SU-DHL-6 (cell line): ENCODE measurements around the gene MEIS2.

Source experiments
- H2AFZ ChIP-seq: fragments of 200-600 bp; sonication (generic); 2 replicates; pipeline ENCODE4 v1.6.1; 2014; ENCODE audit warnings: low read depth, mild to moderate bottlenecking, moderate library complexity, mixed read lengths, antibody characterized with exemption, low read length; ENCODE audit not compliant: severe bottlenecking
- H3F3A ChIP-seq: fragments of 200-600 bp; shearing (Covaris generic); 2 replicates; pipeline ENCODE4 v1.6.0; 2016; ENCODE audit warnings: antibody characterized with exemption, mild to moderate bottlenecking; ENCODE audit not compliant: insufficient read depth
- H3K27ac ChIP-seq: fragments of 200-600 bp; sonication (generic); 2 replicates; pipeline ENCODE4 v1.5.1; 2016; ENCODE audit warnings: low read depth, mild to moderate bottlenecking, low read length, moderate library complexity, mixed read lengths
- H3K27me3 ChIP-seq: fragments of 200-600 bp; sonication (generic), shearing (Covaris generic); 2 replicates; pipeline ENCODE4 v1.6.0; 2014; ENCODE audit warnings: mild to moderate bottlenecking, low read length
- H3K36me3 ChIP-seq: fragments of 200-600 bp; sonication (generic); 2 replicates; pipeline ENCODE4 v1.6.1; 2014; ENCODE audit warnings: mild to moderate bottlenecking, low read length, mixed read lengths
- H3K4me2 ChIP-seq: fragments of 300-600, 200-600 bp; shearing (Covaris generic), sonication (generic); 2 replicates; pipeline ENCODE4 v1.6.0; 2014; ENCODE audit warnings: low read length, low read depth, mild to moderate bottlenecking; ENCODE audit not compliant: poor library complexity, severe bottlenecking
- H3K4me3 ChIP-seq: fragments of 200-600 bp; sonication (generic); 2 replicates; pipeline ENCODE4 v1.5.1; 2014; ENCODE audit warnings: antibody characterized with exemption, low read length, mild to moderate bottlenecking, mixed read lengths; ENCODE audit not compliant: insufficient read depth, poor library complexity, severe bottlenecking
- H3K79me2 ChIP-seq: fragments of 200-600 bp; sonication (generic); 2 replicates; pipeline ENCODE4 v1.6.1; 2014; ENCODE audit warnings: mild to moderate bottlenecking, low read length, moderate library complexity; ENCODE audit not compliant: insufficient read depth
- H3K9ac ChIP-seq: fragments of 200-600 bp; sonication (generic); 2 replicates; pipeline ENCODE4 v1.7.0; 2014; ENCODE audit warnings: mild to moderate bottlenecking, low read length
- H3K9me2 ChIP-seq: fragments of 200-600 bp; sonication (generic); replicated peaks from 2 replicates; pipeline ENCODE4 v1.6.1; 2014; ENCODE audit warnings: low read length; ENCODE audit not compliant: insufficient read depth
- H3K9me3 ChIP-seq: fragments of 200-600 bp; sonication (generic); 2 replicates; pipeline ENCODE4 v1.6.1; 2014; ENCODE audit warnings: low read length, mixed read lengths; ENCODE audit not compliant: insufficient read depth
- H4K20me1 ChIP-seq: fragments of 200-600 bp; sonication (generic); 2 replicates; pipeline ENCODE4 v1.6.1; 2014; ENCODE audit warnings: low read depth, mild to moderate bottlenecking, antibody characterized with exemption, low read length, moderate library complexity, mixed read lengths
- CTCF ChIP-seq: fragments of 200-600 bp; sonication (generic); IDR thresholded peaks from one replicate; pipeline ENCODE4 v1.5.1; 2017; ENCODE audit warnings: antibody characterized with exemption, mild to moderate bottlenecking, low read length, moderate library complexity; ENCODE audit not compliant: insufficient read depth, poor library complexity, severe bottlenecking
- EZH2phosphoT487 ChIP-seq: fragments of 200-600 bp; sonication (generic), shearing (Covaris generic); conservative IDR thresholded peaks from 2 replicates; pipeline ENCODE4 v1.6.1; 2018; ENCODE audit warnings: mild to moderate bottlenecking, antibody characterized with exemption, low read length, moderate library complexity, mixed read lengths

Gene MEIS2

DNA sequence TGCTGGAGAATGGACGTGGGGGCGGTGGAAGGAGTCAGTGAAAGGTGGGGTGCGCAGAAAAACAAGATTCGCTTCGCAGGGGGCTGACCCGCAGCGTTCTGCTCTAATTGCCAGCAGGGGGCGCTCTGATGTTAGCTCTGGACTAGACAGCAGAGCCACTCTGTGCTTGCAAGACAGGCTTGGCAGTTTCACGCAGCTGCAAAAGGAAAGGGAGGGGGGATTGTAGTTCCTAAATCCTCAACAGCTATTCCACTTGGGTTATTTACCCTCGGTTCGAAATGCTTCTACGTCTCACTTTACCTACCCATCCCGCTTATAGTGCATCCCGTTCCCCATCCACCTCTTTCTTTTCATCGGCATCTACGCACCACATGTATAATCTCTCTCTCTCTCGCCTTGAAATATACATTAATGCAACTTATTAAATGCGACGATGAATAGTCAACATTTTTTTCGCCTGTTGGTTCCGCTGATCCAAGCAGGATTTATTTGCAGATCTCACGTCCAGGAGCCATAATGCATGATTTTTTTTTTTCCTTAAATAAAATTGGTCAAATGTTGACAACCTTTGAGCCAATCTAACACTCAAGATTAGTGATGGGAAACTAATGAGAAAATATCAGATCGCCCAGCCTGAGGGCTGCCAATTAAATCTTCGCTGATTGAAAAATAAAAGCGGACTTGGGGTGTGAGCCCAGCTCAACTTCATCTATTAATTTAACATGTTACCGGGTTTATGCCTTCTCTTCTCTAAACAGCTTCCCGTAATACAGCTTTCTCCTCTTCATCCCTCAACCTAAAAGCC is 216.4 kb downstream of the MEIS2 start:
- Histone ChIP-seq H3K9me2 (no peaks in the 10 kb centered on the region), H3K9me3 (no peaks in the 10 kb centered on the region), H3F3A (no peaks in the 10 kb centered on the region), H3K27me3 (no peaks in the 10 kb centered on the region), H3K9ac (no peak overlapping the region), H2AFZ (no peak overlapping the region), H4K20me1 (no peaks in the 10 kb centered on the region), H3K27ac (no peak overlapping the region), H3K4me2 (peak overlapping the region; percentile 30), H3K4me3 (no peak overlapping the region), H3K36me3 (no peaks in the 10 kb centered on the region), H3K79me2 (no peaks in the 10 kb centered on the region)
- TF ChIP-seq EZH2phosphoT487 (no peak), CTCF (peak; percentile 62)

DNA sequence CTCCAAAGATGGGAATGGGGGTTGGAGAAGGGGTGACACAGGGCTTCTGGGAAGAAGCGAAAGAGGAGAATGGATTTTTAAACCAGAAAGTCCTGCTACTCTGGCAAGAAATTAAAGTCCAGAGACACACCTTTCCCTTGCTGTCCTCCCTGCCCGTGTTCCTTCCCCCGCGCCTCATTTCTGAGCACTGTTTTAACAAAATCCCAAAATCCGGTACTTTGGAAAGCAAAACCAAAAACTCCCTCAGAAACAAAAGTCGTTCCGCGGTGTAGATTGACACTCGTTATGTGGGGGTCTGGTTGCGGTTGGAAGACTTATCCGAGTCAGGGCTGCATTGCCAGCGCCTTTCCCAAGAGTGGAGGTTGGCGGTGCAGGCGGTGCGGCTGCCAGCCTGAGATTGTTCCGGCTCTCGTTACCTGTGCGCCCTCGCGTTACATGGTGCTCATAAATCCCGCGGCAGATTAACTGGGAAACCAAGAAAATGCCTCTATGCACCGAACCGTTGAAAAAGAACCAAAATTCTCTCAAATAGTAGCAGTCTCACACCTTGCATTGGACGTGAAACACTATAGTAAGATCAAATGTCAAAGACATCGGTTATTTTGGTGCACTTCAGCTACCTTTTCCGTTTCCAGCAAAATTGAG is 217.7 kb downstream of the MEIS2 start:
- no peak for TF ChIP-seq CTCF
- TF ChIP-seq EZH2phosphoT487: no peak
- no peaks in the 10 kb centered on the region for H3K9me2 ChIP-seq
- H3K27ac ChIP-seq: no peak overlapping the region
- H2AFZ ChIP-seq: no peak overlapping the region
- no peaks in the 10 kb centered on the region for H3F3A ChIP-seq
- no peaks in the 10 kb centered on the region for H3K9me3 ChIP-seq
- H3K4me3 ChIP-seq: no peak overlapping the region
- H4K20me1 ChIP-seq: no peaks in the 10 kb centered on the region
- H3K36me3 ChIP-seq: no peaks in the 10 kb centered on the region
- H3K4me2 ChIP-seq: no peak overlapping the region
- no peak overlapping the region for H3K9ac ChIP-seq
- H3K79me2 ChIP-seq: no peaks in the 10 kb centered on the region
- no peaks in the 10 kb centered on the region for H3K27me3 ChIP-seq

DNA sequence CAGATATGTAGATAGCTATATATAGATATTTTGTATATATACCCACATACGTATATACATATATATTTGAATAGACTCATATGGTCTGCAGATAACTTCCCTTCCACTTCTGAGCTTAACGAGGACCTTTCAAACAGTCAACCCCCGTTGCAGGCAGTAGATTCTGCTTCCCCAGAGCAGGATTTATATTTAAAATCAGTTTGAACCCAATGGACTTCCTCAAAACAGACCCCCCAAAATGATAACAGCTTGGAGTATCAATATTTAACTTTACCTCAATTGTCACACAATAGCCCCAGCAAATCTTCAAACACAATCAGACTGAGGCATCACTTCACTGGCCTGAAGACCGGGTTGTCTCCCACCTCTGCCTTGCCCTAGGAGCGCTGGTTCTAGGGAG is 218.3 kb downstream of the MEIS2 start:
- Histone ChIP-seq H3F3A (no peaks in the 10 kb centered on the region), H3K9me3 (no peaks in the 10 kb centered on the region), H2AFZ (no peak overlapping the region), H3K27me3 (no peaks in the 10 kb centered on the region), H3K9ac (no peak overlapping the region), H3K9me2 (no peaks in the 10 kb centered on the region), H4K20me1 (no peaks in the 10 kb centered on the region), H3K4me2 (no peak overlapping the region), H3K36me3 (no peaks in the 10 kb centered on the region), H3K4me3 (no peak overlapping the region), H3K79me2 (no peaks in the 10 kb centered on the region), H3K27ac (no peak overlapping the region)
- TF ChIP-seq EZH2phosphoT487 (no peak), CTCF (no peak)
